OCI-LY1 (cell line): Measurements from ENCODE around the gene LRRC56.

Experiments used
- H2AFZ ChIP-seq: fragments of 200-600 bp; sonication (generic), shearing (Covaris generic); 2 replicates; pipeline ENCODE4 v1.6.0; 2014; ENCODE audit warnings: antibody characterized with exemption, mild to moderate bottlenecking, low read length
- H3F3A ChIP-seq: fragments of 200-600 bp; sonication (generic), shearing (Covaris generic); 2 replicates; pipeline ENCODE4 v1.6.0; 2014; ENCODE audit warnings: mild to moderate bottlenecking, antibody characterized with exemption, low read length, moderate library complexity; ENCODE audit not compliant: insufficient read depth
- H3K27ac ChIP-seq: fragments of 200-600 bp; sonication (generic); 2 replicates; pipeline ENCODE4 v1.5.1; 2014; ENCODE audit warnings: low read length, mixed run types, mild to moderate bottlenecking, low read depth; ENCODE audit not compliant: poor library complexity, severe bottlenecking
- H3K27me3 ChIP-seq: fragments of 200-600 bp; sonication (generic); 2 replicates; pipeline ENCODE4 v1.6.0; 2014; ENCODE audit warnings: antibody characterized with exemption, mild to moderate bottlenecking, low read length, moderate library complexity; ENCODE audit not compliant: insufficient read depth
- H3K36me3 ChIP-seq: fragments of 200-600 bp; sonication (generic); 2 replicates; pipeline ENCODE4 v1.6.1; 2014; ENCODE audit warnings: mild to moderate bottlenecking, antibody characterized with exemption, low read length, moderate library complexity, mixed read lengths; ENCODE audit not compliant: insufficient read depth
- H3K4me1 ChIP-seq: fragments of 200-600 bp; sonication (generic); 2 replicates; pipeline ENCODE4 v1.5.1; 2014; ENCODE audit warnings: mild to moderate bottlenecking, low read length, moderate library complexity; ENCODE audit not compliant: insufficient read depth, severe bottlenecking
- H3K4me2 ChIP-seq: fragments of 200-600 bp; sonication (generic), shearing (Covaris generic); 2 replicates; pipeline ENCODE4 v1.6.1; 2014; ENCODE audit warnings: low read length
- H3K4me3 ChIP-seq: fragments of 200-600 bp; sonication (generic); 2 replicates; pipeline ENCODE4 v1.5.1; 2014; ENCODE audit warnings: low read length, low read depth, mild to moderate bottlenecking, mixed read lengths; ENCODE audit not compliant: poor library complexity, severe bottlenecking
- H3K79me2 ChIP-seq: fragments of 200-600 bp; shearing (Covaris generic); 2 replicates; pipeline ENCODE4 v1.6.1; 2016; ENCODE audit warnings: mixed run types, low read length, mixed read lengths; ENCODE audit not compliant: insufficient read depth
- H3K9ac ChIP-seq: fragments of 200-600 bp; sonication (generic), shearing (Covaris generic); 2 replicates; pipeline ENCODE4 v1.6.1; 2014; ENCODE audit warnings: mild to moderate bottlenecking, low read length, mixed read lengths
- H3K9me2 ChIP-seq: fragments of 200-600 bp; sonication (generic), shearing (Covaris generic); 2 replicates; pipeline ENCODE4 v1.6.1; 2014; ENCODE audit warnings: low read depth, mild to moderate bottlenecking, low read length, mixed read lengths
- H3K9me3 ChIP-seq: fragments of 200-600 bp; shearing (Covaris generic); 2 replicates; pipeline ENCODE4 v1.6.1; 2014; ENCODE audit warnings: low read length, mixed read lengths
- H4K20me1 ChIP-seq: fragments of 200-600 bp; sonication (generic), shearing (Covaris generic); 2 replicates; pipeline ENCODE4 v1.6.0; 2016; ENCODE audit warnings: mild to moderate bottlenecking, low read length; ENCODE audit not compliant: insufficient read depth
- CTCF ChIP-seq: fragments of 200-600 bp; sonication (generic), shearing (Covaris generic); IDR thresholded peaks from 2 replicates; pipeline ENCODE4 v1.5.1; 2017; ENCODE audit warnings: mild to moderate bottlenecking, antibody characterized with exemption, low read length, moderate library complexity, mixed read lengths
- EZH2 ChIP-seq: fragments of 200-600 bp; sonication (generic), shearing (Covaris generic); IDR thresholded peaks from 2 replicates; pipeline ENCODE4 v1.8.0; 2017; ENCODE audit warnings: borderline replicate concordance, mixed run types, mild to moderate bottlenecking, antibody characterized with exemption, low read length, moderate library complexity, mixed read lengths

LRRC56 gene

GRCh38 chr11:558503-558902 is 21.2 kb downstream of the LRRC56 start:
- peaks cover 7% of the 10 kb centered on the region for H3K27me3 ChIP-seq
- no peaks in the 10 kb centered on the region; the same call in 1 of the 2 replicates for H3K36me3 ChIP-seq
- H3K9me2 ChIP-seq = no peaks in the 10 kb centered on the region
- H3F3A ChIP-seq = no peaks in the 10 kb centered on the region
- no peak overlapping the region for H3K9ac ChIP-seq
- no peaks in the 10 kb centered on the region for H3K9me3 ChIP-seq
- H2AFZ ChIP-seq = no peak overlapping the region
- no peaks in the 10 kb centered on the region for H3K79me2 ChIP-seq
- TF ChIP-seq CTCF (no peak), EZH2 (no peak)
- H3K4me1 ChIP-seq = peaks cover 34% of the 10 kb centered on the region
- H3K4me2 ChIP-seq = no peak overlapping the region
- no peak overlapping the region for H3K27ac ChIP-seq
- no peak overlapping the region for H3K4me3 ChIP-seq
- H4K20me1 ChIP-seq = no peaks in the 10 kb centered on the region

- H3K79me2 ChIP-seq = no peaks in the 10 kb centered on the region
- no peaks in the 10 kb centered on the region; the same call in 1 of the 2 replicates for H3K36me3 ChIP-seq
- H3K27me3 ChIP-seq = peaks cover 7% of the 10 kb centered on the region
- no peaks in the 10 kb centered on the region for H3K9me2 ChIP-seq
- no peaks in the 10 kb centered on the region for H4K20me1 ChIP-seq
- no peaks in the 10 kb centered on the region for H3K9me3 ChIP-seq
- no peak overlapping the region for H3K9ac ChIP-seq
- H3K27ac ChIP-seq = no peak overlapping the region
- H3K4me2 ChIP-seq = peak overlapping the region; percentile 91
- H2AFZ ChIP-seq = no peak overlapping the region
- no peaks in the 10 kb centered on the region for H3F3A ChIP-seq
- peaks cover 34% of the 10 kb centered on the region for H3K4me1 ChIP-seq
- peak; percentile 9; the same call in 1 of the 2 replicates for TF ChIP-seq CTCF
- no peak for TF ChIP-seq EZH2
- H3K4me3 ChIP-seq = no peak overlapping the region
These were observed 21.8 kb downstream of the LRRC56 start for GRCh38 chr11:559020-559620.

- H3K27ac ChIP-seq = no peak overlapping the region
- no peaks in the 10 kb centered on the region for H3K9me2 ChIP-seq
- H3K36me3 ChIP-seq = no peaks in the 10 kb centered on the region; the same call in 1 of the 2 replicates
- TF ChIP-seq EZH2 = no peak
- H3K27me3 ChIP-seq = peaks cover 7% of the 10 kb centered on the region
- no peaks in the 10 kb centered on the region for H3K79me2 ChIP-seq
- H3K9me3 ChIP-seq = no peaks in the 10 kb centered on the region
- H4K20me1 ChIP-seq = no peaks in the 10 kb centered on the region
- peak overlapping the region; percentile 91 for H3K4me2 ChIP-seq
- H3K9ac ChIP-seq = peak overlapping the region; percentile 77
- peaks cover 28% of the 10 kb centered on the region for H3K4me1 ChIP-seq
- H2AFZ ChIP-seq = no peak overlapping the region
- H3K4me3 ChIP-seq = peak overlapping the region; percentile 71
- H3F3A ChIP-seq = no peaks in the 10 kb centered on the region
These were observed 22.5 kb downstream of the LRRC56 start for GRCh38 chr11:559712-560304.
